NCI-H1694 (cell line): Measurements from ENCODE around the gene MAGEL2.
"Not testable (repeated sequence)": the region's sequence is repeated elsewhere in the genome, so short reads cannot be mapped to it uniquely, and the experiment has no call there.

Experiments
- DNase-seq: peaks from one replicate; lab custom pipeline; 2025; lab: John Stamatoyannopoulos, UW

MAGEL2 gene

GRCh38 chr15:23606226-23606625, 41.4 kb downstream of the MAGEL2 start:
- DNase-seq: no peak

- no peak for DNase-seq
These were observed 45.5 kb downstream of the MAGEL2 start for GRCh38 chr15:23602124-23602523.

GRCh38 chr15:23599053-23599452, 48.6 kb downstream of the MAGEL2 start:
- DNase-seq: no peak

- not testable (repeated sequence) for DNase-seq
These were observed 50.4 kb downstream of the MAGEL2 start for GRCh38 chr15:23597278-23597677.

- no peak for DNase-seq
These were observed 50.9 kb downstream of the MAGEL2 start for GRCh38 chr15:23596736-23597135.

- no peak for DNase-seq
These were observed 52.3 kb downstream of the MAGEL2 start for GRCh38 chr15:23595368-23595767.

GRCh38 chr15:23594252-23594770, 53.4 kb downstream of the MAGEL2 start:
- no peak for DNase-seq
